A673 (cell line): ENCODE results near the gene C3orf22.

Experiments
- EZH2 ChIP-seq: fragments of 200-600 bp; sonication (generic); IDR thresholded peaks from 2 replicates; pipeline ENCODE4 v1.6.1; 2017; ENCODE audit warnings: borderline replicate concordance, low read depth, mild to moderate bottlenecking, mixed read lengths, antibody characterized with exemption, low read length; ENCODE audit not compliant: poor library complexity, severe bottlenecking
- TF ChIP-seq, protein P1 (sequence below): fragments of 300-800, 200-600 bp; sonication (generic); conservative IDR thresholded peaks from 2 replicates; pipeline ENCODE4 v1.5.1; 2017; ENCODE audit warnings: low read depth, mild to moderate bottlenecking, antibody characterized with exemption, low read length, moderate library complexity, mixed read lengths

DNA sequence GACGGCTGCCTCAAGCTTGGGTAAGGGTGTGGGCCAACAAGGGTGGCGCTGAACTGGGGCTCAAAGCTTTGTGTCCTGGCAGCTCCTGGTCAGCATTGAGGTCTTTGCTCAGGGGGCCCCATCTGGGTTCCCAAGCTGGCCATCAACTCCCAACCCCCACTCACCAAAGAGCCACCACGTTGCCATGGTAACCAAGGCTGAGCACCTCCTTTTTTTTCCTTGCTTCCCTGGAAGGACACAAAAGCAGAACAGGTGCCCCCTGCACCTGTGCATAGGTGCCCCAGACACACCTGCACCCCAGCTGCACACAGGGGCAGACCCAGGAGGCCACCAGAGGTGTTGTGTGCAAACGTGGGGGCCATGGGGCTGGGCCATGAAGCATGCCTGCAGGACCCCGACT, 57.7 kb downstream of the C3orf22 start:
- TF ChIP-seq, protein P1, sequence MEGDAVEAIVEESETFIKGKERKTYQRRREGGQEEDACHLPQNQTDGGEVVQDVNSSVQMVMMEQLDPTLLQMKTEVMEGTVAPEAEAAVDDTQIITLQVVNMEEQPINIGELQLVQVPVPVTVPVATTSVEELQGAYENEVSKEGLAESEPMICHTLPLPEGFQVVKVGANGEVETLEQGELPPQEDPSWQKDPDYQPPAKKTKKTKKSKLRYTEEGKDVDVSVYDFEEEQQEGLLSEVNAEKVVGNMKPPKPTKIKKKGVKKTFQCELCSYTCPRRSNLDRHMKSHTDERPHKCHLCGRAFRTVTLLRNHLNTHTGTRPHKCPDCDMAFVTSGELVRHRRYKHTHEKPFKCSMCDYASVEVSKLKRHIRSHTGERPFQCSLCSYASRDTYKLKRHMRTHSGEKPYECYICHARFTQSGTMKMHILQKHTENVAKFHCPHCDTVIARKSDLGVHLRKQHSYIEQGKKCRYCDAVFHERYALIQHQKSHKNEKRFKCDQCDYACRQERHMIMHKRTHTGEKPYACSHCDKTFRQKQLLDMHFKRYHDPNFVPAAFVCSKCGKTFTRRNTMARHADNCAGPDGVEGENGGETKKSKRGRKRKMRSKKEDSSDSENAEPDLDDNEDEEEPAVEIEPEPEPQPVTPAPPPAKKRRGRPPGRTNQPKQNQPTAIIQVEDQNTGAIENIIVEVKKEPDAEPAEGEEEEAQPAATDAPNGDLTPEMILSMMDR = no peak
- TF ChIP-seq EZH2 = no peak
